ENCODE measurements around the gene MSANTD7.

The MSANTD7 gene

GRCh38 chr10:14880229-14880628 is 42.1 kb downstream of the MSANTD7 start:
- no peak for DNase-seq (ENCODE audit: low read depth in 2 of 3, low spot score in 2 of 3)

DNA sequence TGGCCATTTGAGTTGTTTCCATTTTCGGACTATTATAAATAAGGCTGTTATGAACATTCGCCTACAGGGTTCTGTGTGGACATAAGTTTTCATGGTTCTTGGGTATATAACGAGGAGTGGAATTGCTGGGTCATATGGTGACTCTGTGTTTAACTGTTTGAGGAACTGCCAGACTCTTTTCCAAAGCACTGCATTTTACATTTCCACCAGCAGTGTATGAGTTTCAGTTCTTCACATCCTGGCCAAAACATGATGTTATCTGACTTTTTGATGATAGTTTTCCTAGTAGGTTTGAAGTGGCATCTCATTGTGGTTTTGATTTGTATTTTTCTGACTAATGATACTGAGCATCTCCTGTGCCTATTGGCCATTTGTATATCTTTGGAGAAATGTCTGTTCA is 46.0 kb downstream of the MSANTD7 start:
- DNase-seq (ENCODE audit: low read depth in 2 of 3, low spot score in 2 of 3) = no peak
